H1 (cell line): ENCODE results near the gene PRKAR1B. TPM values are rescaled to one million over a fixed set of nuclear protein-coding genes. Genes with fewer than 3 reads are reported as not detected.
"Not testable (repeated sequence)": the region's sequence is repeated elsewhere in the genome, so short reads cannot be mapped to it uniquely, and the experiment has no call there.

ENCODE experiments used
- CTCF ChIA-PET: fragments of 300-600 bp; sonication (Branson Sonifier 250); formaldehyde crosslinking; loops from one replicate; lab custom pipeline; 2021; ENCODE audit not compliant: partially characterized antibody; lab: Charles Lee
- POLR2A ChIA-PET: fragments of 300-600 bp; sonication (Branson Sonifier 250); formaldehyde crosslinking; loops from one replicate; lab custom pipeline; 2021; ENCODE audit warnings: inconsistent platforms; ENCODE audit not compliant: partially characterized antibody; lab: Charles Lee
- DNase-seq, 2 experiments: peaks; one replicate each; pipeline versions ENCODE4 v3.0.0 to v3.0.0-alpha.2; 2010 to 2022; ENCODE audit warnings: low spot score in 2 of 2, low read depth in 1 of 2, mixed read lengths in 1 of 2
- FAIRE-seq: peaks from 2 replicates; lab custom pipeline; 2011; peaks lifted over from hg19 to GRCh38; lab: Jason Lieb, UNC
- H2AFZ ChIP-seq: 2 replicates; pipeline ENCODE4 v1.8.1; 2012; ENCODE audit warnings: low read length, inconsistent platforms
- H2AK5ac ChIP-seq: 2 replicates; pipeline ENCODE4 v1.6.1; 2013; ENCODE audit warnings: low read depth, low read length
- H2BK120ac ChIP-seq: replicated peaks from 2 replicates; pipeline ENCODE3; 2013; ENCODE audit warnings: low read depth, low read length, inconsistent platforms
- H2BK12ac ChIP-seq: 2 replicates; pipeline ENCODE4 v1.6.1; 2013; ENCODE audit warnings: low read depth, low read length
- H2BK15ac ChIP-seq: 2 replicates; pipeline ENCODE4 v1.6.1; 2013; ENCODE audit warnings: low read length
- H2BK20ac ChIP-seq: 2 replicates; pipeline ENCODE4 v1.6.1; 2013; ENCODE audit warnings: low read length
- H2BK5ac ChIP-seq: 2 replicates; pipeline ENCODE4 v1.6.1; 2013; ENCODE audit warnings: low read depth, low read length
- H3K14ac ChIP-seq: 2 replicates; pipeline ENCODE4 v1.6.1; 2013; ENCODE audit warnings: inconsistent platforms; ENCODE audit not compliant: insufficient read length
- H3K18ac ChIP-seq: 2 replicates; pipeline ENCODE4 v1.6.1; 2013; ENCODE audit warnings: low read length; ENCODE audit errors: extremely low read depth
- H3K23ac ChIP-seq: 2 replicates; pipeline ENCODE4 v1.6.1; 2013; ENCODE audit warnings: inconsistent platforms; ENCODE audit not compliant: insufficient read length
- H3K23me2 ChIP-seq: 2 replicates; pipeline ENCODE4 v1.6.1; 2013; ENCODE audit warnings: low read depth, low read length
- H3K27ac ChIP-seq: 2 replicates; pipeline ENCODE4 v1.6.1; 2011; ENCODE audit warnings: low read depth, low read length, inconsistent platforms
- H3K27me3 ChIP-seq, 4 experiments: replicated peaks in 1 of 4; 1 replicate in 1 of 4; 2 replicates in 3 of 4; pipeline versions ENCODE4 v1.6.1 to v1.8.1; 2011 to 2013; ENCODE audit warnings: low read length in 3 of 4, mild to moderate bottlenecking in 3 of 4, inconsistent platforms in 2 of 4, mixed read lengths in 2 of 4, moderate library complexity in 1 of 4; ENCODE audit not compliant: control insufficient read depth in 3 of 4, insufficient read depth in 3 of 4; ENCODE audit errors: extremely low read depth in 1 of 4
- H3K36me3 ChIP-seq, 4 experiments: 2 replicates each; pipeline versions ENCODE4 v1.6.1 to v1.8.1; 2011 to 2013; ENCODE audit warnings: mild to moderate bottlenecking in 4 of 4, low read length in 3 of 4, moderate library complexity in 2 of 4, control low read depth in 1 of 4, inconsistent platforms in 1 of 4; ENCODE audit not compliant: insufficient read depth in 4 of 4, control insufficient read depth in 2 of 4
- H3K4ac ChIP-seq: replicated peaks from 2 replicates; pipeline ENCODE3; 2013; ENCODE audit warnings: low read length, low read depth, mixed read lengths, inconsistent platforms; ENCODE audit not compliant: insufficient read length
- H3K4me1 ChIP-seq, 4 experiments: replicated peaks in 1 of 4; 1 replicate in 1 of 4; 2 replicates in 3 of 4; pipeline versions ENCODE4 v1.6.1 to v1.8.1; 2011 to 2013; ENCODE audit warnings: low read length in 3 of 4, inconsistent platforms in 2 of 4, mixed read lengths in 1 of 4; ENCODE audit not compliant: insufficient read depth in 4 of 4, control insufficient read depth in 3 of 4
- H3K4me2 ChIP-seq, 2 experiments: 2 replicates each; pipeline versions ENCODE4 v1.6.1 to v1.8.1; 2011 to 2013; ENCODE audit warnings: low read depth in 2 of 2, low read length in 2 of 2, control low read depth in 1 of 2, inconsistent platforms in 1 of 2, mild to moderate bottlenecking in 1 of 2; ENCODE audit not compliant: insufficient read depth in 1 of 2
- H3K4me3 ChIP-seq, 4 experiments: fragments of 200-600, 300-600 bp in 1 of 4; sonication (generic), shearing (Covaris generic), sonication (Bioruptor Twin) in 1 of 4; 2 replicates each; pipeline versions ENCODE4 v1.5.1 to v1.8.1; 2011 to 2016; ENCODE audit warnings: low read length in 4 of 4, low read depth in 3 of 4, control low read depth in 2 of 4, inconsistent platforms in 2 of 4, mild to moderate bottlenecking in 2 of 4, mixed read lengths in 1 of 4, moderate library complexity in 1 of 4; ENCODE audit not compliant: insufficient read depth in 2 of 4; ENCODE audit errors: extremely low read depth in 1 of 4
- H3K56ac ChIP-seq: replicated peaks from 2 replicates; pipeline ENCODE3; 2013; ENCODE audit warnings: low read depth, mild to moderate bottlenecking, mixed read lengths, low read length, inconsistent platforms; ENCODE audit not compliant: insufficient read length
- H3K79me1 ChIP-seq: 2 replicates; pipeline ENCODE4 v1.6.1; 2013; ENCODE audit warnings: low read depth, low read length, control low read depth
- H3K79me2 ChIP-seq, 2 experiments: 2 replicates each; pipeline versions ENCODE4 v1.6.1 to v1.8.1; 2012 to 2013; ENCODE audit warnings: low read length in 2 of 2, mild to moderate bottlenecking in 2 of 2, inconsistent platforms in 1 of 2; ENCODE audit not compliant: insufficient read depth in 2 of 2, control insufficient read depth in 1 of 2
- H3K9ac ChIP-seq, 4 experiments: replicated peaks in 1 of 4; 1 replicate in 1 of 4; 2 replicates in 3 of 4; pipeline versions ENCODE4 v1.6.1 to v1.8.1; 2011 to 2013; ENCODE audit warnings: low read depth in 3 of 4, low read length in 3 of 4, control low read depth in 2 of 4, mild to moderate bottlenecking in 2 of 4, moderate library complexity in 2 of 4, inconsistent platforms in 1 of 4; ENCODE audit errors: extremely low read depth in 1 of 4
- H3K9me3 ChIP-seq, 2 experiments: 2 replicates each; pipeline versions ENCODE4 v1.6.1 to v1.8.1; 2012 to 2013; ENCODE audit warnings: mild to moderate bottlenecking in 2 of 2, moderate library complexity in 2 of 2, control low read depth in 1 of 2, inconsistent platforms in 1 of 2, low read depth in 1 of 2, low read length in 1 of 2, mixed read lengths in 1 of 2; ENCODE audit not compliant: insufficient read depth in 2 of 2
- H4K20me1 ChIP-seq, 2 experiments: replicated peaks in 1 of 2; 2 replicates each; pipeline versions ENCODE3 to v1.8.1; 2011 to 2013; ENCODE audit warnings: inconsistent platforms in 2 of 2, low read length in 2 of 2, mild to moderate bottlenecking in 1 of 2; ENCODE audit not compliant: insufficient read depth in 2 of 2, control insufficient read depth in 1 of 2
- H4K5ac ChIP-seq: 2 replicates; pipeline ENCODE4 v1.6.1; 2013; ENCODE audit warnings: low read length, low read depth, mixed read lengths, inconsistent platforms; ENCODE audit not compliant: insufficient read length
- H4K8ac ChIP-seq: 2 replicates; pipeline ENCODE4 v1.8.0; 2013; ENCODE audit warnings: mild to moderate bottlenecking, moderate library complexity, low read length, inconsistent platforms; ENCODE audit not compliant: insufficient read depth; ENCODE audit errors: extremely low read depth
- H4K91ac ChIP-seq: replicated peaks from 2 replicates; pipeline ENCODE3; 2013; ENCODE audit warnings: low read length, mixed read lengths, inconsistent platforms; ENCODE audit not compliant: insufficient read length
- WGBS, 2 experiments: shearing (Covaris generic) in 1 of 2; methylation state at CpG; one replicate each; pipeline versions ENCODE4 v1.1.6 to v1.1.7; 2013 to 2015; ENCODE audit warnings: low lambda C conversion rate in 2 of 2, mixed read lengths in 2 of 2, inconsistent platforms in 1 of 2, low coverage in 1 of 2, missing lambda C conversion rate in 1 of 2; ENCODE audit not compliant: insufficient replicate concordance in 2 of 2, insufficient coverage in 1 of 2, insufficient read length in 1 of 2; ENCODE audit errors: extremely low coverage in 1 of 2, missing lambda C conversion rate in 1 of 2; 5-methylcytosine and 5-hydroxymethylcytosine counted together
- polyA plus RNA-seq, 7 experiments: library from polyadenylated mRNA; depleted of rRNA in 3 of 7; stranded (reverse) in 5 of 7; unstranded in 2 of 7; fragments of >200 nt in 5 of 7; fragments of 200-250 nt in 2 of 7; gene quantifications; 1 replicate in 5 of 7; 2 replicates in 1 of 7; 4 replicates in 1 of 7; pipeline versions ENCODE4 v1.2.1 to v1.2.3, GENCODE V29; 2011 to 2013; ENCODE audit warnings: missing spikeins in 2 of 7, mixed read lengths in 2 of 7
- total RNA-seq: library from RNA; stranded (reverse); fragmentation: NEBNext Ultra II Directional; extraction: Animal tissue kit (Norgen Biotek cat#: 25700); gene quantifications from 2 replicates; pipeline ENCODE4 v1.2.1, GENCODE V29; 2021

Gene PRKAR1B
- total and polyA plus RNA-seq, 2 of the 8 experiments (the other 6 are each of a cell fraction or from before 2014, with no cell fraction given), result 12.3 to 55.7 TPM

- H2BK20ac ChIP-seq, H3K18ac ChIP-seq, H2BK5ac ChIP-seq, H2BK15ac ChIP-seq, H3K4ac ChIP-seq, H4K8ac ChIP-seq, H3K36me3 ChIP-seq, H3K27ac ChIP-seq, H2AFZ ChIP-seq, DNase-seq, POLR2A ChIA-PET, H2AK5ac ChIP-seq, H3K56ac ChIP-seq, H4K5ac ChIP-seq, H3K4me1 ChIP-seq, H4K20me1 ChIP-seq, H3K27me3 ChIP-seq, H3K79me2 ChIP-seq, H3K23ac ChIP-seq, H3K23me2 ChIP-seq, FAIRE-seq, H4K91ac ChIP-seq, H3K9ac ChIP-seq, H3K4me3 ChIP-seq, H3K4me2 ChIP-seq, H3K14ac ChIP-seq, CTCF ChIA-PET, H3K9me3 ChIP-seq, H3K79me1 ChIP-seq, H2BK120ac ChIP-seq, H2BK12ac ChIP-seq: not testable (repeated sequence)
- 93 to 100% methylated on average over 1 to 7 of the region's 7 CpGs for WGBS, 2 experiments
These were observed 115.2 kb downstream of the PRKAR1B start for GRCh38 chr7:611837-612236.
